ENCODE data around the gene CKS1B. TPM values are rescaled to one million over a fixed set of nuclear protein-coding genes. Genes with fewer than 3 reads are reported as not detected.
"Not testable (repeated sequence)": the region's sequence is repeated elsewhere in the genome, so short reads cannot be mapped to it uniquely, and the experiment has no call there.

Gene CKS1B
- total RNA-seq, 1 donor from 2014 or later: 104 TPM

- intact Hi-C loops (cut with micrococcal nuclease): loop anchor here (2.0 kb wide), 1 partner anchor 68 kb away; the partner anchor contains the start of gene ADAM15
These were observed 7.9 kb downstream of the CKS1B start for GRCh38 chr1:154982341-154982740.

GRCh38 chr1:154982897-154983648, 8.6 kb downstream of the CKS1B start, which contains the start of gene FLAD1:
Gene FLAD1, plus strand, starts transcription at chr1:154983344. Its CDS starts 351 bp downstream, at chr1:154983695.
- intact Hi-C loops (cut with micrococcal nuclease): loop anchor here (1.0 to 2.0 kb wide), 9 partner anchors 9 to 157 kb away; partner anchors contain the start of genes ADAM15, CKS1B, DPM3 and EFNA4

GRCh38 chr1:154983776-154984466, 9.4 kb downstream of the CKS1B start:
- intact Hi-C loops (cut with micrococcal nuclease): loop anchor here (1.0 to 2.0 kb wide), 9 partner anchors 10 to 156 kb away; partner anchors contain the start of genes ADAM15, CKS1B, DPM3 and EFNA4

- intact Hi-C loops (cut with micrococcal nuclease): not testable (repeated sequence)
These were observed 12.3 kb downstream of the CKS1B start for GRCh38 chr1:154986736-154987135.

GRCh38 chr1:154987326-154987725, 12.8 kb downstream of the CKS1B start:
- intact Hi-C loops (cut with micrococcal nuclease): no loop called here

- intact Hi-C loops (cut with micrococcal nuclease): no loop called here
These were observed 13.8 kb downstream of the CKS1B start for GRCh38 chr1:154988058-154988954.

GRCh38 chr1:154989195-154989860, 14.8 kb downstream of the CKS1B start:
- intact Hi-C loops (cut with micrococcal nuclease): no loop called here

GRCh38 chr1:154990276-154990675, 15.8 kb downstream of the CKS1B start:
- intact Hi-C loops (cut with micrococcal nuclease): no loop called here

GRCh38 chr1:154992721-154993571, 18.5 kb downstream of the CKS1B start:
- intact Hi-C loops (cut with micrococcal nuclease): no loop called here

- intact Hi-C loops (cut with micrococcal nuclease): no loop called here
These were observed 19.2 kb downstream of the CKS1B start, which contains the start of gene LENEP for GRCh38 chr1:154993572-154994268. Gene LENEP, plus strand, starts transcription at chr1:154993586. Its CDS starts 22 bp downstream, at chr1:154993608.

- intact Hi-C loops (cut with micrococcal nuclease): no loop called here
These were observed 19.7 kb downstream of the CKS1B start for GRCh38 chr1:154994269-154994587.

GRCh38 chr1:154994591-154994990, 20.1 kb downstream of the CKS1B start:
- intact Hi-C loops (cut with micrococcal nuclease): no loop called here

- intact Hi-C loops (cut with micrococcal nuclease): not testable (repeated sequence)
These were observed 21.0 kb downstream of the CKS1B start for GRCh38 chr1:154995301-154995983.

- intact Hi-C loops (cut with micrococcal nuclease): no loop called here
These were observed 22.7 kb downstream of the CKS1B start for GRCh38 chr1:154996966-154997701.

- intact Hi-C loops (cut with micrococcal nuclease): no loop called here
These were observed 23.8 kb downstream of the CKS1B start for GRCh38 chr1:154998201-154998780.

GRCh38 chr1:154998818-154999570, 24.5 kb downstream of the CKS1B start:
- intact Hi-C loops (cut with micrococcal nuclease): loop anchor here (1.0 kb wide), 4 partner anchors 16 to 440 kb away; partner anchors contain the start of gene FLAD1

Measured in T-helper 1 cell treated with Interleukin-12 subunit alpha and Interleukin-12 subunit beta and Interleukin-4 antibody, amounts not matched to agents 30 ng/mL and 1 ng/mL, for 36 hours (primary cell).